ENCODE data around the gene CCSER2.
"Not testable (repeated sequence)": the region's sequence is repeated elsewhere in the genome, so short reads cannot be mapped to it uniquely, and the experiment has no call there.

CCSER2 gene, protein sequence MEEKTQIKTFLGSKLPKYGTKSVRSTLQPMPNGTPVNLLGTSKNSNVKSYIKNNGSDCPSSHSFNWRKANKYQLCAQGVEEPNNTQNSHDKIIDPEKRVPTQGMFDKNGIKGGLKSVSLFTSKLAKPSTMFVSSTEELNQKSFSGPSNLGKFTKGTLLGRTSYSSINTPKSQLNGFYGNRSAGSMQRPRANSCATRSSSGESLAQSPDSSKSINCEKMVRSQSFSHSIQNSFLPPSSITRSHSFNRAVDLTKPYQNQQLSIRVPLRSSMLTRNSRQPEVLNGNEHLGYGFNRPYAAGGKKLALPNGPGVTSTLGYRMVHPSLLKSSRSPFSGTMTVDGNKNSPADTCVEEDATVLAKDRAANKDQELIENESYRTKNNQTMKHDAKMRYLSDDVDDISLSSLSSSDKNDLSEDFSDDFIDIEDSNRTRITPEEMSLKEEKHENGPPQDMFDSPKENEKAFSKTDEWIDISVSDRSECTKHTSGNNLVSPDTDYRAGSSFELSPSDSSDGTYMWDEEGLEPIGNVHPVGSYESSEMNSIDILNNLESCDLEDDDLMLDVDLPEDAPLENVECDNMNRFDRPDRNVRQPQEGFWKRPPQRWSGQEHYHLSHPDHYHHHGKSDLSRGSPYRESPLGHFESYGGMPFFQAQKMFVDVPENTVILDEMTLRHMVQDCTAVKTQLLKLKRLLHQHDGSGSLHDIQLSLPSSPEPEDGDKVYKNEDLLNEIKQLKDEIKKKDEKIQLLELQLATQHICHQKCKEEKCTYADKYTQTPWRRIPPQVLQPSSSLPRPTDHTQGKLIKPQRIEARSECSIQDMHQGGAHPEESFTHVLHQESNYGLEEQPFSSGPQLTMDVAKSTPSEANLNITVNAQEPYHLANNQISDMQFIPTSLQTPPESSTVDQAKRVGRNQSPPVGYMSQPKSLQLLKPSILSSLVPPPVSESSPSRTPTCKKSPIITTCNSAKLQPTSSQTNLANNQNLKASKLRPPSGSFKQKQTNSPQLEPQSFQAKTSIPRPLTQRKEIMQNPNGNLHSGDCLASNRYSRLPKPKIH

DNA sequence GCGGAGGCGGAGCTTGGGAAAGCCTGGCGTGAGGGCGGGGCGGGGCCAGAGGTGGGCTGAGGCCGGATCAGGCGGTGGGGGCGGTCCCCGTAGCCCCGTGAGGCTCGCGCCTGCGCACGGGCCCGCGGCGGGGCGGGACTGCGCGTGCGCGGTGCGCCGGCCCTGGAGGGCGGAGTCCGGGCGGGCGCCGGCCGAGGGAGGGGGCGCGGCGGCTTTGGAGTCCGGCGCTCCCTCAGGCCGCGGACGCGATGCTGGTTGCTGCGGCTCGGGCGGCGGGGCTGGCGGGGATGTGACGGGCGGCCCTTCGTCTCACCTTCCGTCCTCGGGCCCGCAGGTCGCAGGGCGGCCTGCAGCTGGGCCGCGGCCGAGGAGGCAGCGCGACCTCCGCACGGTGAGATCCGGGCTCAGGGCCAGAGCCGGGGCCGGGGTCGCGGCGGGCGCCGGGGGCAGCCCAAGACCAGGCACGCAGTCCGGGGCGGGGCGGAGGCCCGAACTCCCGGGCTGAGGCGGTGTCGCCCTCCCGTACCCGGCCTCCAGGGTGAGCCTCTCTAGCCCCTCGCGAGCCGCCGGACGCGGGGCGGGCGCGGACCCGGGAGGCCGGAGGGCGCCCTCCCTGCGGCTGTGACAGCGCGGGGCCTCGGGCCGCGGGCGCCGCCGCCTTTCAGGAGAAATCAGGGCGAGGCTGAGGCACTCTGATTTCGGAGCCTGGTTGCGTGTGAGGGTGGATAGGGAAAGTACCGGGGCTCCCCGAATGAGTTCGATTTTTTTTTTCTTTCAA, at the start of gene CCSER2:
Gene CCSER2 (plus strand): TSS at position 172 of the 778 bp plus-strand sequence. CDS start 42,464 bp downstream, outside the sequence.
- peak within 1 kb of the TSS; percentile 65 to 73 for H3K4me3 ChIP-seq (replicated peaks in 1 of 2; ENCODE audit: low read depth in 2 of 2, low read length in 2 of 2)
- no peak for TF ChIP-seq CTCF (IDR thresholded peaks at IDR 0.05; ENCODE audit: low read depth, low read length)
- DNase-seq (ENCODE audit: low read depth in 2 of 2), result peak in 1 of 2 donors; percentile 97

DNA sequence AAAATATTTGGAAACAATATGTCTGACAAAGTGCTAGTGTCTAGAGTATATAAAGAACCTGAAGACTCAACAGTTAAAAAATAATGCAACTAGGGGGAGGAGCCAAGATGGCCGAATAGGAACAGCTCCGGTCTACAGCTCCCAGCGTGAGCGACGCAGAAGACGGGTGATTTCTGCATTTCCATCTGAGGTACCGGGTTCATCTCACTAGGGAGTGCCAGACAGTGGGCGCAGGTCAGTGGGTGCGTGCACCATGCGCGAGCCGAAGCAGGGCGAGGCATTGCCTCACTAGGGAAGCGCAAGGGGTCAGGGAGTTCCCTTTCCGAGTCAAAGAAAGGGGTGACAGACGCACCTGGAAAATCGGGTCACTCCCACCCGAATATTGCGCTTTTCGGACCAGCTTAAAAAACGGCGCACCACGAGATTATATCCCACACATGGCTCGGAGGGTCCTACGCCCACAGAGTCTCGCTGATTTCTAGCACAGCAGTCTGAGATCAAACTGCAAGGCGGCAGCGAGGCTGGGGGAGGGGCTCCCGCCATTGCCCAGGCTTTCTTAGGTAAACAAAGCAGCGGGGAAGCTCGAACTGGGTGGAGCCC, 48.4 kb upstream of the CCSER2 start:
- DNase-seq (ENCODE audit: low read depth in 2 of 2); H3K4me3 ChIP-seq (replicated peaks in 1 of 2; ENCODE audit: low read depth in 2 of 2, low read length in 2 of 2): not testable (repeated sequence)

GRCh38 chr10:84286695-84287094, 41.7 kb upstream of the CCSER2 start:
- no peak overlapping the region for H3K4me3 ChIP-seq (replicated peaks in 1 of 2; ENCODE audit: low read depth in 2 of 2, low read length in 2 of 2)
- no peak for DNase-seq (ENCODE audit: low read depth in 2 of 2)
- TF ChIP-seq CTCF (IDR thresholded peaks at IDR 0.05; ENCODE audit: low read depth, low read length), result no peak

GRCh38 chr10:84288151-84288550, 40.2 kb upstream of the CCSER2 start:
- H3K4me3 ChIP-seq (replicated peaks in 1 of 2; ENCODE audit: low read depth in 2 of 2, low read length in 2 of 2), result no peak overlapping the region
- no peak for TF ChIP-seq CTCF (IDR thresholded peaks at IDR 0.05; ENCODE audit: low read depth, low read length)
- no peak for DNase-seq (ENCODE audit: low read depth in 2 of 2)

- DNase-seq (ENCODE audit: low read depth in 2 of 2), result no peak
- no peak for TF ChIP-seq CTCF (IDR thresholded peaks at IDR 0.05; ENCODE audit: low read depth, low read length)
- no peak overlapping the region for H3K4me3 ChIP-seq (replicated peaks in 1 of 2; ENCODE audit: low read depth in 2 of 2, low read length in 2 of 2)
These were observed 38.7 kb upstream of the CCSER2 start for GRCh38 chr10:84289521-84290200.

GRCh38 chr10:84290235-84290634, 38.2 kb upstream of the CCSER2 start:
- DNase-seq (ENCODE audit: low read depth in 2 of 2), result no peak
- no peak overlapping the region for H3K4me3 ChIP-seq (replicated peaks in 1 of 2; ENCODE audit: low read depth in 2 of 2, low read length in 2 of 2)
- no peak for TF ChIP-seq CTCF (IDR thresholded peaks at IDR 0.05; ENCODE audit: low read depth, low read length)
